TTC549 (cell line): ENCODE data around the gene INSRR.

ENCODE experiments used
- FAIRE-seq: peaks from 2 replicates; lab custom pipeline; 2012; peaks lifted over from hg19 to GRCh38; lab: Jason Lieb, UNC

The INSRR gene

DNA sequence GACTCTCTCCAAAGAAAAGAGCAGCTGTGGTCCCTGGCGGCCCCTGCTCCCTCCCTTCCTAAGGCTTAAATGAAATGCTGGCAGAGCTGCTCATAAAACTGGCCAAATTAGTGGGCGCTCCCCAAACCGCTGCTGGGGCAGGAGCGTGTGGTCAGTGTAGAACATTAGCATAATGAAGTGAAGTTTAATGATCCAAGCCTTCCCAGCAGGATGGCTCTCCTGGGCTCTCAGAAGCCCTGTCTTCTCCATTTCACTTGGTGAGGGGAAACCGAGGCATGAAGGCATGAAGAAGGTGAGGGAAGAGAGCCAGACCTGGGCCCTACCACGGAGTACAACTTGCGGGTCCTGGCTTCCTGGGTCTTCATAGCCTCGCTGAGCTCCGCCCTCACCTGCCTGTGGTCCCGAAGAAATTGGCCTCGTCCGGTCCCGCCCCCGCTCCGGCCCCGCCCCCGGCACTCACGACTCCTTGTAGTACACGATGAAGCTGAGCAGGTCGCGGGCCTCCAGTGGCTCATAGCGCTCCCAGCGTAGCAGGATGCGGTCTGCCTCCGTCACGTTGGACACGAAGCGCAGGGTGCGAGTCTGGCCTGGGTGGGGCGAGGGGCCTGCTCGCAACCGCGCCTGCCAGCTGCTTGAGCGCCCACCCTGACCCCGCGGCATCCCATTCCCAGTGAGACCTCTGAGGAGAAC, 10.3 kb downstream of the INSRR start:
- no peak for FAIRE-seq

GRCh38 chr1:156847591-156848460, 11.1 kb downstream of the INSRR start:
- no peak for FAIRE-seq

DNA sequence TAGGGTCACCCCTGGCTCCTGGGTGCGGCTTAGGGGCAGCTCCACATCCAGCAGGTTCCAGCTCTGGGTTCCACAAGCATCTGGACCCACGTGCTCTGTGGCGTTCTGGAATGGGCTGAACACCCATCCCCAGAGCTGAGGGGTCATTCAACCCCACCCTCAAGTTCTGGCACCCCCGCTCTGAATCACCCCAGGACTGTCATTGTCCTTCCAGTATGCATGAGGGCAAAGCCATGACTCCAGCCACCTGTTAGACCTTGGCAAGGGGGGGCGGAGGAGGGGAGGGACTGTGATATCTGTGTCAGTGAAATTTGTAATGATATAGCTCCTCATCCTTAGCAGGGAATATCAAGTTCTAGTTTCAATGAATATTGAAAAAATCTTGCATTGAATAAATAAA, 12.3 kb downstream of the INSRR start:
- FAIRE-seq: no peak

GRCh38 chr1:156845953-156846545, 12.9 kb downstream of the INSRR start:
- FAIRE-seq: no peak

DNA sequence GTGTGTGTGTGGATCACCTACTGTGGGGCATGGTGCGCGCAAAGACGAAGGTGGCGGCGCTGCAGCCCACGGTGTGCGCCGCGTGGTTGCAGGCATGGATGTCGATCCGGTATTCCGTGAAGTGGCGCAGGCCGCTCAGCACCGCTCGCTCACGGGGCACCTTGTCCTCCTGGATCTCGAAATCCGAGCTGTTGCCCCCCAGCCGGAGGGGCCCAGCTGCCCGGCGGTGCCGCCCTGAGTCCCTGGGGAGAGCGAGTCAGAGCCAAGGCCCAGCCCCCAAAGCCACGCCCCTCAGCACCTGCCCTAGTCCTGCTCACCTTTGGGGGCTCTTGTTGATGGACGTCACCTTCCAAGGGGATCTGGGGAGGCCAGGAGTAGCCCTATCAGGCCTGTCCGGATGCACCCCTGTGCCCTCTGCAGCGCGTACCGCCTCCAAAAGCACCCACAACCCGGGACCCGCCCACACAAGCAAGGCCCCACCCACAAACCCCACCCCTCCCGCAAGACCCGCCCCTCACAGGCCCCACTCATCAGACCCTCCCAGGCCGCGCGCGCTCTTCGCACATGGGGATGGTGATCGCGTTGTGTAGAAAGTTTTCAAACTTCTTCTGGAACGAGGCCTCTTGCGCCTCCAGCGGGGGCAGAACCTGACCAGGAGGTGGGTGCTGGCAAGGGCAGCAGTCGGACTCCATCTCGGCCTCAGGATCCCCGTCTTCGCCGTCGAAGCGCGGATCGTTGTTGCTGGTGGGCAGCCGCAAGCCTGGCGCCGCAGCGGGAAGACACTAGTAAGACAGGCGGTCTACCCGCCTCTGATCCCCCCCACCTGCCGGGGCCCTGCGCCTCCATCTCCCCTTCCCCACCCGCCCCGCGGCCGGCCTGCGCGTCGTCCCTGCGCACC, 13.6 kb downstream of the INSRR start:
- no peak for FAIRE-seq

DNA sequence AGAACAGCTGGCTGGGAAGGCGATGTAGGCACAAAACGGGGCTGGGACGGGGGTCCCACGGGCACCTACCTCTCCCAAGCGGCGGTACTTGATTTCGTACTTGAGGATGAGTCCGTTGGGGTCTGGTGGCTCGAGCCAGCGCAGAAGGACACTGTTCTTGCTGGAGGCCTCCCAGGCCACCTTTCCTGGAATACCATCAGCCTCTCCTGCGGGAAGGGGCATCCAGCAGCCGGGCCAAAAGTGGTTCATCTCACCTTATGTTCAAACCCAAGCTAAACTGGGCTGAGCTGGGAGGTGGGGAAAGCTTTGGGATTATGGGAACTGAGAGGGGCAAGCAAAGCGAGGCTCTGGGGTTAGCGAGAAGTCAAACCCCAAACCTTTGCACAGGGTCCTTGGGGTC, 14.3 kb downstream of the INSRR start:
- no peak for FAIRE-seq

DNA sequence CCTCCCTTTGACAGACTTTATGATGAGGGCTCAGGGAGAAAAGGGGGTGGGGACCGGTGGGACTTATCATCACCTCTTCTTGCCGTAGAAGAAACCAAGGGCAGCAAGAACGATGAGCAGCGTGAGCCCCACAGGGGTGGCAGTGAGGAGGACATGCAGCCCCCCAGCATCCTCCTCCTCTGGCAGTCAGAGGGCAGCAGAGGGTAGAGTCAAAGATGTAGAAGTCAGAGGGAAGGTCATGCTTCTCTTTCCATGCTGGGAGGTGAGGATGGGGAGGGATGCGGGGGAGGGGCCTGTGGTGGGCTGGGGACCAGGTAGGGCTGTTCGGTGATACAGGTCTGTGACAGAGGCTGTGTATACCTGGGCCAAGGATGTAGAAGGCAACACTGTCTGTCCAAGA, 14.8 kb downstream of the INSRR start:
- FAIRE-seq: no peak

- no peak for FAIRE-seq
Observed at GRCh38 chr1:156842618-156843300, 16.2 kb downstream of the INSRR start.

GRCh38 chr1:156841295-156841855, 17.5 kb downstream of the INSRR start:
- FAIRE-seq: no peak

DNA sequence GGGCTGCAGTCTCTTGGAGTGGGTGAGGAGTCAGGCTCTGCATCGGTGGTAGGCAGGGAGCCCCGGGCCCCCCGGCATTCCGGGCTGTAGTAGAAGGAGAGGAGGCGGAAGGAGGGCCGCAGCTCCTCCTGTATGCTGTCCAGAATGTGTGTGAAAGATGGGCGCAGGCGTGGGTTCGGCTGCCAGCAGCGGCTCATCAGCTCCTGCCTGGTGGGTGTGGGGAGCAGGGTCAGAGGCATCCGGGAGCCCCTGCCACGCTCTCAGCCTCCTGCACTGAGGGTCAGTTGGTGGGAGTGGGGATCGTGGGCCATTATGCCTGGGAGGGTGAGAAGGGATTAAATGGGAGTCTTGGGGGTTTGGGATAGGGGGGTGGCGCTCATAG, 18.0 kb downstream of the INSRR start:
- no peak for FAIRE-seq

DNA sequence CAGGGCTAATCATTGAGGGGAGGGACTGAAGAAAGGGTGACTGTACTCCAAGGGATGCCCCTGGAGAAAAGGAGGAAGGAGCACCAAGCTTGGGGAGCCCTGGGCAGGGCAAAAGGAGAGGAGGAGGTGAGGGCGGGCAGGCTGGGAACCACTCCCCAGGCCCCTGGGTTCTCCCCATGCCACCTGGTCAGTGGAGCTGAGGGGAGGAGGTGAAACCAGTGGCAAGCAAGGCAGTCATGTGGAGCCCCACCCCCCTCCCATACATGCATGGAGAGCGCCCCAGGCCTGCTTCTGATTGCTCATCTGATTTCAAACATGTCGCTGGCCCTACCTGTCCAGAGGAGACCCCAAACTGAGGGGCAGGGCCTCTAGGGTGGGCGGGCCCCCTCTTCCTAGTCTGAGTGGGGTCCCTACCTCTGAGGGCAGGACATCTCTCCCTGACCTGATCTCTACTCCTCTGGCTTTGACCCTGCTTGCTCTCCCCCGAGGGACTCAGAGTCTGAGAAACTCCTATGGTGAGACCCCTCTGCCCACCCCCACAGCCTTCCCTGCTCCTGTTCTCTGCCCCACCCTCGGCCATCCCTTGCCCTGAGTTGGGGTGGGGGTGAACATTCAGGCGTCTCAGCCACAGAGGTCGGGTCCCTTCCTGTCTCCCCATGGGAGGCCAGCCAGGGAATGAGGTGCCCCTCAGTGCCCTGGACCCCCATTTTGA, 18.6 kb downstream of the INSRR start:
- no peak for FAIRE-seq

GRCh38 chr1:156839426-156840109, 19.3 kb downstream of the INSRR start:
- FAIRE-seq: no peak

DNA sequence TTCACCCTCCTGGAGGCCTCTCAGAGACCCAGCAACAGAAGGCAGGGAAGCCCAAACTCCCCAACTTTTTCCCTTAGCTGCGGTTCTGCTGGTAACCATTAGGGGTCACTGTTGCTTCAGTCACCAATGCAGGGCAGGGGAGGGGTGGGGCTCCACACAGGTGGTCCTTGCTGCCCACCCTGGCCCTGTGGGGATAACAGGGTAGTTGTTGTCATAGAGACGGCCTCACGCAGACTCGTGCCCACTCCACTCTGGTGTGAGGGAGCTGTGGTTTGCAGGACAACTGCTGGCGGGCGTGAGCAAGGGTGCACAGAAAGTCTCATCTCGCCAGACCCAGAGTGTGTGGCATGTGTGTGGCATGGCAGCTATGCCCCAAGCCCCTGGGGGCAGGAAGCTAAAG, 19.9 kb downstream of the INSRR start:
- FAIRE-seq: no peak

GRCh38 chr1:156836892-156837291, 22.0 kb downstream of the INSRR start:
- FAIRE-seq: no peak

DNA sequence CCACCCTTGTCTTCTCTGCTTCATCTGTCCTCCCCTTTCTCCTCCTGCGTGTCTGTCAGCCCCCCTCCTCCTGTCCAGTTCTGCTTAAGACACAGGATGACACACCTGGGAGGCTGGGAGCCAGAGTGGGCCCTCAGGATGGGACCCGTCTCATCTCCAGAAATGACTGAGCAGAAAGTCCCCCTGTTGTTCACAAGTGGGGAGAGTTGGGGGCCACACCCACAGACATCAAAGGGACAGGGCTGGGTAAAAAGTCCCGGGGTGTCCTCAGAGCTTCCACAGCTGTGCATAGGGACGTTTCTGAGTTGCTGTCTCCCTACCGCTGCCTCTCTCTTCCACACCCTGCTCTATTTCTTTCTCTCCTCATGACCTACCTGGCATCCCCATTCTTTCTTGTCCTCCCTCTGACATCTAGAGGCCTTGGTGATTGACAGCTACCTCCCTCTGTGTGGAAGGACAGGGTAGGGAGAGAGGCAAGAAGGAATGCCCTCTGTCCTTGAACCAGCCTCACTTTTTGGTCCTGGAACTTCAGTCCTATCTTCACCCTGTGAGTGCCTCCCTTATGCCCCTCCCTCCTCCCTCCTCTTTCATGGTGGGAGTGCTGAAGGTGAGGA, 22.8 kb downstream of the INSRR start:
- no peak for FAIRE-seq

DNA sequence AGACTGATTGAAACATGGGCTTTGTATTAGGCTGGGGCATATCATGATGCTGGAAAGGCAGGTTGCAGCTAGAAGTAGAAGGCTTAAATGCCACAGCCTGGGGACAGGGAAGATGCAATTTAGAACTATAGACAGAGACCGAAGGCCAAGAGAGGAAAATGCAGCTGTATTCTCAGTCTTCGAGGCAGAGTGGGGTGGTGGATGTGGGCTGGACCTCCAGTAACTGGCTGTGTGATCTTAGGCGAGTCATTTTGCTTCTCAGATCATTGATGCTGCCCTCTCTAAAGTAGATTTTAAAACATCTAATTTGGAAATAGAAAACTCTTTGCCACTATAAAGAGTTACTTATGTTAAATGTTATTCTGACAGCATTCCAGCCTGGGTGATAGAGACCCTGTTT, 24.6 kb downstream of the INSRR start:
- FAIRE-seq: no peak

DNA sequence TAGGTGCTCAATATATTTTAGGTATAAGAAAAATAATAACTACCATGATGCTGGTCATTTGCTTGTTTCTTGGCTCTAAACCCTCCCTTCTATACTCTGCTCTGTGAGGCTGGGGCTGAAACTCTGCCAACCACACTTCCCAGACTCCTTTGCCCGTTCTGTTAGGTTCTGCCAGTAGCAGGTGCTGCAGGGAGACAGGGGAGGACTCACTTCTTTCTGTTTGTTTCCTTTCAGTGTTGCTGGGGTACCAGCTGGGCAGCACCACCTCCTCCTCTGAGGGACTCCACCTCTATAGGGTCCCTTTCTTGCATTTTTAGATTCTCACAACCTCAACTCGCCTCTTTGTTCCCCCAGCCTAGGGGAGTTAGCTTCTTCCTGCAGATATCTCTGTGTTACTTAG, 25.3 kb downstream of the INSRR start:
- FAIRE-seq: no peak

DNA sequence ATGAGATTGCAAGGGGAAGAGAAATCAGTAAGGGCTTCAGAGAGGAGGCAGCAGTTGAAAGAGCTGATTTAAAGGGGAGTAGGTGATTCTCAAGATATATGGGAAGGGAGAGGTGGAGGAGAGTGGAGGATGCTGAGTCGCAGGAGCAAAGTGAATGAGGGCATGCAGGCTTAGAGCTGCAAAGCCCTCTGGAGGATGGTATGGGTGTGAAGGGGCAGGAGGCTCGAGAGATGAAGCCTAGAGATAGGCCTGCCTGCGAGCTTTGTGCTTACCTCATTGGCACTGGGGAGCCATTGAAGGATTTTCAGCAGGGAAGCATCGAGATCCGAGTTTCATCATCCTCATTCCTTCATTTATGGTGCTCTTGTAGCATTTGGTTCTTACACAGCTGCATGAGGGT, 26.5 kb downstream of the INSRR start:
- FAIRE-seq: no peak

GRCh38 chr1:156828400-156829124, 30.4 kb downstream of the INSRR start:
- FAIRE-seq: no peak
